HG03558 (cell line): ENCODE data around the gene MANEAL.
"Not testable (repeated sequence)": the region's sequence is repeated elsewhere in the genome, so short reads cannot be mapped to it uniquely, and the experiment has no call there.

Source experiments
- ATAC-seq: cut with Tn5 transposase; IDR thresholded peaks from one replicate; pipeline ENCODE4 v1.9.1; 2021; ENCODE audit warnings: moderate number of reproducible peaks; ENCODE audit not compliant: unreplicated experiment; ENCODE audit errors: extremely low read depth

MANEAL gene

GRCh38 chr1:37793773-37794371, at the start of gene MANEAL:
Gene MANEAL (plus strand): TSS chr1:37793847. CDS start chr1:37794183, 336 bp downstream.
- ATAC-seq, result no peak

- no peak for ATAC-seq
Measured at GRCh38 chr1:37746806-37747205, 46.8 kb upstream of the MANEAL start.

- ATAC-seq, result no peak
Measured at GRCh38 chr1:37748565-37748964, 45.1 kb upstream of the MANEAL start.

GRCh38 chr1:37752213-37752582, 41.4 kb upstream of the MANEAL start:
- no peak for ATAC-seq

GRCh38 chr1:37752583-37753471, 40.8 kb upstream of the MANEAL start:
- ATAC-seq, result no peak

- ATAC-seq, result no peak
Measured at GRCh38 chr1:37753473-37754321, 40.0 kb upstream of the MANEAL start.

GRCh38 chr1:37755290-37755689, 38.4 kb upstream of the MANEAL start:
- no peak for ATAC-seq

- no peak for ATAC-seq
Measured at GRCh38 chr1:37755951-37756560, 37.6 kb upstream of the MANEAL start.

- no peak for ATAC-seq
Measured at GRCh38 chr1:37759451-37759850, 34.2 kb upstream of the MANEAL start.

GRCh38 chr1:37761416-37762095, 32.1 kb upstream of the MANEAL start:
- ATAC-seq, result no peak

- no peak for ATAC-seq
Measured at GRCh38 chr1:37762516-37762915, 31.1 kb upstream of the MANEAL start.

- no peak for ATAC-seq
Measured at GRCh38 chr1:37763791-37764413, 29.7 kb upstream of the MANEAL start.

GRCh38 chr1:37764414-37764825, 29.2 kb upstream of the MANEAL start:
- no peak for ATAC-seq

- no peak for ATAC-seq
Measured at GRCh38 chr1:37764888-37765441, 28.7 kb upstream of the MANEAL start, which contains the start of gene EPHA10. Gene EPHA10 (minus strand): TSS chr1:37765120. CDS start chr1:37765066, 54 bp downstream.

- ATAC-seq, result no peak
Measured at GRCh38 chr1:37765916-37766664, 27.6 kb upstream of the MANEAL start.

GRCh38 chr1:37767488-37767887, 26.2 kb upstream of the MANEAL start:
- ATAC-seq, result no peak

- ATAC-seq, result not testable (repeated sequence)
Measured at GRCh38 chr1:37771440-37771839, 22.2 kb upstream of the MANEAL start.

- no peak for ATAC-seq
Measured at GRCh38 chr1:37776946-37777516, 16.6 kb upstream of the MANEAL start.
